ENCODE data around the gene BTBD6.

BTBD6 gene

DNA sequence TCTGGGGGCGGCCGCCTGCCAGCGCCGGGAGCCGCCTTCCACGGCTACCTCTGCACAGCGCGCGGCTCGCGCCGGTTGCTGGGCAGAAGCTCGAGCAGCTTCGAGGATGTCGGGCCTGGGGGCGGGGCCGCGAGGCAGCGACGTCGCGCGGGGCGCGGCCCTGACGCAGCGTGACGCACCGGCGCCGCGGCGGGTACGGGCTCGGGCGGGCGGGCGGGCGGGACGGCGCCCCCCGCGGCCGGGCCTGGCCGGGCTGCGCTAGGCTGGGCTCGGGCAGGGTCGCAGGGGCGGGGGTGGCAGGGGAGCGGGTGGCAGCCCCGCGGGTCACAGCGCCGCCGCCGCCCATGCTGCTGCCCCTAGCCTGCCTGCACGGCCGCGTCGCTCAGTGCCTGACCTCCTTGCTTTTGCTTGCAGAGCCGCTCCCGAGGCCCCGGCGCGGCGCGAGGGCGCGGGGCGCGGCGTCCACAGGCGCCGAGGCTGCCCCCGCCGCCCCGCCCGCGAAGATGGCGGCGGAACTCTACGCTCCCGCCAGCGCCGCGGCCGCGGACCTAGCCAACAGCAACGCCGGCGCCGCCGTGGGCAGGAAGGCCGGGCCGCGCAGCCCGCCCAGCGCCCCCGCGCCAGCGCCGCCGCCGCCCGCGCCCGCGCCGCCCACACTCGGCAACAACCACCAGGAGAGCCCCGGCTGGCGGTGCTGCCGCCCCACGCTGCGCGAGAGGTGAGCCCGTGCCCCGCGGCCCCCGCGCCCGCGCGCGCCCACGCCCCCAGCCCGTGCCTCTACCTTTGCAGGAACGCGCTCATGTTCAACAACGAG, at the start of gene BTBD6:
BTBD6 (plus strand) TSS at position 166 of the 814 bp plus-strand sequence; CDS start at position 345, 179 bp downstream.
- DNase-seq (ENCODE audit: low read depth), result peak; percentile 75

DNA sequence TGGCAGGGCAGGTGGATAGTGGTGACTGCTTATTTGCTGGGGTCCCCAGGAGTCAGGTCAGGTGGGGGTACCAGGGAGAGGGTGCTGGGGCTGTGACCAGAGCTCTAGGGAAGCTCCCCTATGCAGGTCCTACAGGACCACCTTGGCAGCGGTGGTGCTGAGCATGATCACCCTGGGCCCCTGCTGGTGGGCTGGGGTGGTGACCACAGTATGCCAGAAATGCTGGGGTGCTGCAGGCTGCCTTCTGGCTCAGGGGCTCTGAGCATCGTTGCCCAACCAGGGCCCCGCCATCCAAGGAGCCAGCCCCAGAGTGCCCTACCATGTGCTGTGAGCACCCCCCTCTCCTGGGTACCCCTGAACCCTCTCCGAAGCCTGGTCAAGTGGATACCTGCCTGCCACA, 49.7 kb upstream of the BTBD6 start:
- no peak for TF ChIP-seq CTCF (conservative IDR thresholded peaks at IDR 0.05; ENCODE audit: control insufficient read depth, insufficient read depth, low read depth, low read length)
- DNase-seq (ENCODE audit: low read depth), result no peak
- H3K4me3 ChIP-seq (ENCODE audit: control insufficient read depth, low read depth, low read length), result no peak overlapping the region

More for the DNA sequence above, at the start of gene BTBD6:
- TF ChIP-seq CTCF (conservative IDR thresholded peaks at IDR 0.05; ENCODE audit: control insufficient read depth, insufficient read depth, low read depth, low read length), result no peak
- H3K4me3 ChIP-seq (ENCODE audit: control insufficient read depth, low read depth, low read length), result peak within 1 kb of the TSS; percentile 63

GRCh38 chr14:105199093-105199492, 49.2 kb upstream of the BTBD6 start:
- no peak overlapping the region for H3K4me3 ChIP-seq (ENCODE audit: control insufficient read depth, low read depth, low read length)
- peak; percentile 17 for DNase-seq (ENCODE audit: low read depth)
- TF ChIP-seq CTCF (conservative IDR thresholded peaks at IDR 0.05; ENCODE audit: control insufficient read depth, insufficient read depth, low read depth, low read length), result no peak

GRCh38 chr14:105200074-105200473, 48.3 kb upstream of the BTBD6 start:
- TF ChIP-seq CTCF (conservative IDR thresholded peaks at IDR 0.05; ENCODE audit: control insufficient read depth, insufficient read depth, low read depth, low read length), result no peak
- H3K4me3 ChIP-seq (ENCODE audit: control insufficient read depth, low read depth, low read length), result no peak overlapping the region
- DNase-seq (ENCODE audit: low read depth), result no peak

DNA sequence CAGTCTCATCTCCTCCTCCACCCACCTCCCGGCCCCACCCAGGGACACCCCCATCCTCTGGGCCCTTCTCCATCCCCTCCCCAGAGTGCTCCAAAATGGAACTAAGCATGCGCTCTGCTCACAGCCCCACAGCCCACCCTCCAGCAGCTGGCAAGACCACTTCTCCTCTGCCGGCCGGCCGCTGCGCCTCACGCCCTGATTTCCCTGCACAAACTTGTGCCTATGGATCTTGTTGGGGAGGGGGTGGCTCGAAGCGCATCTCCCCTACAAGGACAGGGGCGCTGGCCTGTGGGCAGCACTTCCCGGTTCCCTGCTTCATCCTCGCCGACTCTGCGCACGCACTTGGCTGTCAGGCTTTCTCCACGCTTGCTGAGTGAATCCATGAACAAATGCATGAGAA, 47.7 kb upstream of the BTBD6 start:
- DNase-seq (ENCODE audit: low read depth), result no peak
- no peak overlapping the region for H3K4me3 ChIP-seq (ENCODE audit: control insufficient read depth, low read depth, low read length)
- no peak for TF ChIP-seq CTCF (conservative IDR thresholded peaks at IDR 0.05; ENCODE audit: control insufficient read depth, insufficient read depth, low read depth, low read length)

GRCh38 chr14:105201156-105201924, 47.0 kb upstream of the BTBD6 start:
- TF ChIP-seq CTCF (conservative IDR thresholded peaks at IDR 0.05; ENCODE audit: control insufficient read depth, insufficient read depth, low read depth, low read length), result no peak
- H3K4me3 ChIP-seq (ENCODE audit: control insufficient read depth, low read depth, low read length), result no peak overlapping the region
- DNase-seq (ENCODE audit: low read depth), result no peak
